ENCODE data around the gene CHCHD3.
"Not testable (repeated sequence)": the region's sequence is repeated elsewhere in the genome, so short reads cannot be mapped to it uniquely, and the experiment has no call there.

- TF ChIP-seq CTCF (conservative IDR thresholded peaks at IDR 0.05; ENCODE audit: low read length); EZH2phosphoT487 (IDR thresholded peaks at IDR 0.05; ENCODE audit: borderline replicate concordance, low read depth, low read length): not testable (repeated sequence)
Observed at GRCh38 chr7:132929944-132930343, 151.9 kb downstream of the CHCHD3 start.
